Prostate gland (tissue), 2 donors: ENCODE data around the gene FUT3.

Experiments used
- POLR2A ChIP-seq: fragments of 450-650 bp; IDR thresholded peaks from one replicate; pipeline ENCODE4 v1.6.1; 2016; ENCODE audit warnings: antibody characterized with exemption, mild to moderate bottlenecking
- POLR2AphosphoS5 ChIP-seq: sonication (generic); formaldehyde crosslinking; IDR thresholded peaks from one replicate; pipeline ENCODE4 v1.6.1; 2017; ENCODE audit warnings: antibody characterized with exemption
- TF ChIP-seq, protein P1 (sequence below), 4 experiments: fragments of 200-600 bp in 2 of 4; fragments of 450-650 bp in 2 of 4; sonication (generic) in 2 of 4; IDR thresholded peaks; 1 replicate in 3 of 4; 2 replicates in 1 of 4; pipeline ENCODE4 v1.5.1; 2016 to 2019; ENCODE audit warnings: antibody characterized with exemption in 4 of 4, mild to moderate bottlenecking in 2 of 4, moderate library complexity in 2 of 4

DNA sequence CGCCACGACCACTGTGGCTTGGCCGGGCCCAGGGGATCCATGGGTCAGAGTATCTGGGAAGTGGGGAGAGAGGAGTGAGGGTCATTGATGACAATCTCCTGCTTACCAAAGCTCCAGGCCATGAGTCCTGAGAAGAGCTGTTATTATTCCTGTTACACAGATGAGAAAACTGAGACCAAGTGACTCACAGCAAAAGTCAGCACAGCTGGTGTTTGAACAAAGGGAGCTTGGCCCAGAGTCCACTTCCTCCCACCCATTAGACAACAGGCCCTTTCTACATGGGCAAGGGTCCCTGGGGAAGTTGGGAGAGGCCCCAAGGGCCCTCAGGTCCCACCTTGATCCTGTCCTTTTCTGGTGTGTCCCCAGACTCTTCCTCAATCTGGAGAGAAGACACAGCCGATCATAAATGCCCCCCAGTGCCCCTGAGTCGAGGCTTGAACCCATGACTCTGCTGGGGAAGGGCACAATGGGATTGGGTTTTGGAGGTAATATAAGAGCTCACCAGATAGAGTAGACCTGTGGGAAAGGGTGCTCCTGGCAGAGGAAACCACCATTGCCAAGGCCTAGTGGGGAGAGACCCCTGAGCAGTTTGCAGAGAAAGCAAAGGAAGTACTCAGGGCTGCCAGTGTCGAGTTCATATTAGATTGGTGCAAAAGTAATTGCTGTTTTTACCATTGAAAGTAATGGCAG lies 18.6 kb downstream of the FUT3 start:
- TF ChIP-seq, protein P1, sequence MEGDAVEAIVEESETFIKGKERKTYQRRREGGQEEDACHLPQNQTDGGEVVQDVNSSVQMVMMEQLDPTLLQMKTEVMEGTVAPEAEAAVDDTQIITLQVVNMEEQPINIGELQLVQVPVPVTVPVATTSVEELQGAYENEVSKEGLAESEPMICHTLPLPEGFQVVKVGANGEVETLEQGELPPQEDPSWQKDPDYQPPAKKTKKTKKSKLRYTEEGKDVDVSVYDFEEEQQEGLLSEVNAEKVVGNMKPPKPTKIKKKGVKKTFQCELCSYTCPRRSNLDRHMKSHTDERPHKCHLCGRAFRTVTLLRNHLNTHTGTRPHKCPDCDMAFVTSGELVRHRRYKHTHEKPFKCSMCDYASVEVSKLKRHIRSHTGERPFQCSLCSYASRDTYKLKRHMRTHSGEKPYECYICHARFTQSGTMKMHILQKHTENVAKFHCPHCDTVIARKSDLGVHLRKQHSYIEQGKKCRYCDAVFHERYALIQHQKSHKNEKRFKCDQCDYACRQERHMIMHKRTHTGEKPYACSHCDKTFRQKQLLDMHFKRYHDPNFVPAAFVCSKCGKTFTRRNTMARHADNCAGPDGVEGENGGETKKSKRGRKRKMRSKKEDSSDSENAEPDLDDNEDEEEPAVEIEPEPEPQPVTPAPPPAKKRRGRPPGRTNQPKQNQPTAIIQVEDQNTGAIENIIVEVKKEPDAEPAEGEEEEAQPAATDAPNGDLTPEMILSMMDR (IDR thresholded peaks at IDR 0.05) = no peak
- TF ChIP-seq POLR2A (no peak), POLR2AphosphoS5 (no peak)
